GM19025 (cell line): ENCODE measurements around the gene CARMIL1.

Experiments
- ATAC-seq: cut with Tn5 transposase; IDR thresholded peaks from one replicate; pipeline ENCODE4 v1.9.1; 2021; ENCODE audit warnings: mild to moderate bottlenecking, low read depth, moderate library complexity; ENCODE audit not compliant: unreplicated experiment

Gene CARMIL1

GRCh38 chr6:25490018-25490801 lies 211.0 kb downstream of the CARMIL1 start:
- no peak for ATAC-seq

GRCh38 chr6:25492951-25493350 lies 213.8 kb downstream of the CARMIL1 start:
- no peak for ATAC-seq

DNA sequence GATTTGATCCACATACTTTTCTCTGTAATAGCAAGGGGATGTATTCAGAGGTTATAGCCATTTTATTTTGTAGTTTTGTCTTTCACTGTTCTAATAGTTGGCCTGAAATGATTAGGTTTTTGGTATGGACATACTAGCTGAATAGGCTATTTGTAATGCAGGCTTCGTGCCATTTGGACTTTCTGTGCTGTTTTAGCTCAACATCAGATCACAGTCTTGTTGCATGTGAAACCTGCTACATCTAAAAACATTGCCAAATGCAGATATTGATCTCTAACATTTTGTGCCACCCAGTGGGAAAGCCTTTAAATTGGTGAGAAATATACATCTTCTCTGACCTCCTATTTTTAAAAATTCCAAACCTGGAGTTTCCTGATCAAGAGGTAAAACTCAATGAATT lies 215.3 kb downstream of the CARMIL1 start:
- no peak for ATAC-seq

DNA sequence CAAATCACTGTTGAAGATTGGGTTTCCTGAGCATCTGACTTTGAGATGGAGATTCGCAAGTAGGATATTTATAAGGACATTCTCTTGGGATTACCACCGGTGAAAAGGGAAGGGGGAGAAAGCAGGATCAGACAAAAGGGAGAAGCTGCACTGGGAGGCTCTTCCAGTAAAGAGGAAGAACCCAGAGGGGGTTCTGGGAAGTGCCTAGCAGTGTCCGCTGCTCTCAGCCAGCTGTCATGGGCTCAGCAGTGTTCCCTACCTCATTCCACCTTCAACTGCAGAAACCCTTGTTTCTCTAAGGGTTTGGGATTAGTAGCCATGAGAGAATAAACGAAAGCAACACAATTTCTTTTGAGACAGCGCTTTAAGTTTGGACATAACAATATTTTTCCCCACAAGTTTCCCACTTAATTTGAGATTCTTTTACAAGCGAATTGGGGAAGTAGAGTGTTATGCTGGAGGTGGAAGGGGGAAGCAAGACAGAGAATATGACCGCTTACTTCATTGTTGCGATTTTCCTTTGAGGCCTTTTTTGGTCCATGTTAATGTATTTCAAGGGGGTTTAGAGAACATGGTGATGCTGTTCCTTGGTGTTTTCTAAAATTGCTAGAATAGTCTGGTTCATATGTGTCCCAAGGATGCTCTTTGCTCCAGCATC lies 218.3 kb downstream of the CARMIL1 start:
- ATAC-seq, result no peak

GRCh38 chr6:25498505-25498904 lies 219.3 kb downstream of the CARMIL1 start:
- ATAC-seq, result no peak

- no peak for ATAC-seq
Observed at GRCh38 chr6:25499615-25500235, 220.6 kb downstream of the CARMIL1 start.

GRCh38 chr6:25503686-25504085 lies 224.5 kb downstream of the CARMIL1 start:
- no peak for ATAC-seq

DNA sequence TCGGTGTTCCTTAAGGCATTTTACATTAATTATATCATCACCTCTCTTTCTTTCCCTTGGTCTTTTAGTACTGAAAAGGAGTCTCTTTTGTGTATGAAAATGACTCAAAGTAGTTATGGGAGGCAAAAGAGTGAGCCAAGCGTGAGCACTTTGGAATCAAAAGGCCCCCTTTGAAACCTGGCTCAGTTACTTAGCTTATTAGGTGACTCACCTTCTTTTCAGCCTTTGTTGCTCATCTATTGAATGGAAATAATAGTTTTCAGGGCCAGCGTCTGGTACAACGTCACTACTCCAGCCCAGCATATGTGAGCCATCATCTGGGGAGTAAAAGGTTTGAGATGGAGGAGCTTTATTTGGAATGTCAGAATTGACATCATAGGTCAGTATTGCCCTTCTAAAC lies 225.5 kb downstream of the CARMIL1 start:
- no peak for ATAC-seq

- ATAC-seq, result no peak
Observed at GRCh38 chr6:25506020-25506419, 226.8 kb downstream of the CARMIL1 start.

GRCh38 chr6:25508051-25508450 lies 228.9 kb downstream of the CARMIL1 start:
- no peak for ATAC-seq

DNA sequence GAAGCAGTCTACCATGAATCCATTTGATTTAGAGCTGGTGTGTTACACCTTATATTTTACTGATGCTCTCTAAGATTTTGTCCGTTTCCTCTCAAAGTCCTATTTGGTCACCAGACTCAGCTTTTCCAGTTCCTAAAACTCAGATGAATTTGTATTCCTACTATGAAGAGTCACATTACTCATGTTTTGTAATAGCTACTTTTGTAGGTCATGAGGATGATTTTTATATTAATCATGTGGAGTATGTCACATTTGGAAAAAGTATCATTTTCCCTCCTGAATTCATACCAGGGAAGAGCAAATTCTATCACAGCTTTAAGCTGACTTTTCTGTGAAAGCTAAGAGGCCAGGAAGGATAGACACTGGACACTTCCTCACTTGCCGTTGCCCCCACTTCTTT lies 232.2 kb downstream of the CARMIL1 start:
- ATAC-seq, result no peak

GRCh38 chr6:25512560-25512959 lies 233.4 kb downstream of the CARMIL1 start:
- ATAC-seq, result no peak

DNA sequence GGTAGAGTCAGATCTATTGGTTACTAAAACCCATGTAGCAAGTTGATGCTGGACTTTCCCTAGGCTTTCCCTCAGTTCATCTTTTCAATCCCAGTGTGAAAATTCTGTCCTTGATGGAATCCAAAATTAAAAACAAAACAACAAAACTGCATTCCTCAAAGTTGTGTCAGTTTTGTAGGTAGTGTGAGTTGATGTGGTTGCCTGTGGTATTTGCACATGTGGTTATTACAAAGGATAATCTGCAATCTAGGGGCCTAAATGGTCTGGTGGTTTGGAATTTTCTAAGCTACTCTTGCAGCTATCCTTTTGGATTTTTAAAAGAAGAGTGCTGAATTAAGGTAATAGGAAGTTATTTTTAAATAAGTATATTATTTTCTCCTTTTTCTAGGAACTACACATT lies 240.7 kb downstream of the CARMIL1 start:
- no peak for ATAC-seq

DNA sequence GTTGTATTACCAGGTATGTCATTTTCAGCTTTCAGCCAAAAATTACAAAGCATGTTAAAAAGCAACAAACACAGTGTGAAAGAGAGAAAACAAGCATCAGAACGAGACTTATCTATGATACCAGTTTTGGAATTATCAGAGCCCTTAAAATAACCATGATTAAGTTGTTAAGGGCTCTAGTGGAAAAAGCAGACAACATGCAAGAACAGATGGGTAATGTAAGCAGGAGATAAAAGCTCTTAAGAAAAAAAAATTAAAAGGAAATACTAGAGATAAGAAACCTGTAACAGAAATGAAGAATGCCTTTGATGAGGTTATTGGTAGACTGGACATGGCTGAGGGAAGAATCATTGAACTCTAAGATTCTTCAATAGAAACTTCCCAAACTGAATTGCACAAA lies 245.4 kb downstream of the CARMIL1 start:
- no peak for ATAC-seq

DNA sequence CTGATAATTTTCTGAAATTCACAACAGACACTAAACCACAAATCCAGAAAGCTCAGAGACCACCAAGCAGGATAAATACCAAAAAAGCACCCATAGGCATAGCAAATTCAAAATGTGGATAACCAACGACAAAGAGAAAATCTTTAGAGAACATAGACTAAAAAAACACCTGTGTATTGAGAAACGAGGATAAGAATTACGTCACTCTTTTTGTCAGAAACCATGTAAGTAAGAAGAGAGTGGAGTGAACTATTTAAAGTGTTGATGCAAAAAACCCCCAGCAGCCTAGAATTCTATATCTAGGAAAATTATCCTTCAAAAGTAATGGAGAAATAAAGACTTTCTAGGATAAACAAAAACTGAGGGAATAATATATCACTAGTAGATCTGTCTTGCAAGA lies 245.9 kb downstream of the CARMIL1 start:
- no peak for ATAC-seq

- no peak for ATAC-seq
Observed at GRCh38 chr6:25534942-25535631, 255.9 kb downstream of the CARMIL1 start.

- ATAC-seq, result no peak
Observed at GRCh38 chr6:25535632-25536225, 256.6 kb downstream of the CARMIL1 start.

GRCh38 chr6:25536781-25537180 lies 257.6 kb downstream of the CARMIL1 start:
- ATAC-seq, result no peak

GRCh38 chr6:25537349-25538018 lies 258.3 kb downstream of the CARMIL1 start:
- no peak for ATAC-seq

DNA sequence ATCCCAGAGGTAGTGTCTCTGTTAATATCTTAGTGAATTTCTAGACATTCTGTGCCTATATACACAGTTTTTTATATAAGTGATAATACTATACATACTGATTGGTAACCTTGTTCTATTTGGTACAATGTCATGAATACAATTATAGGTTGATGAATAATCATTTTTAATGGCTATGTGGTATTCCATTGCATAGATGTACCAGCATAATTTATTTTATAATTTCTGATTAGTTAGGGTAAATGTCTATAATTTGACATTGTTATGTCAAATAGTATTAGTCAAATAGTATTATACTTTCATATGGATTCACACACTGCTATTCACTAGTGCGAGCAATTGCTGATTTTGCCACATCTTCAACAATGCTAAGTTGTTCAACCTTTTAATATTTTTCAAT lies 262.1 kb downstream of the CARMIL1 start:
- ATAC-seq, result no peak
